ENCODE results near the gene PDGFC. TPM values are rescaled to one million over a fixed set of nuclear protein-coding genes. Genes with fewer than 3 reads are reported as not detected.
"Not testable (repeated sequence)": the region's sequence is repeated elsewhere in the genome, so short reads cannot be mapped to it uniquely, and the experiment has no call there.

The PDGFC gene
- total RNA-seq, 2 experiments from 2014 or later: not detected

GRCh38 chr4:156933633-156934258 is 37.9 kb downstream of the PDGFC start:
- H3K36me3 Mint-ChIP-seq: no peaks in the 10 kb centered on the region
- ATAC-seq: no peak
- no peak for DNase-seq
- H3K27ac Mint-ChIP-seq: no peak overlapping the region
- no peaks in the 10 kb centered on the region for H3K27me3 Mint-ChIP-seq
- CTCF ChIA-PET: no interaction called here
- H3K9me3 Mint-ChIP-seq (ENCODE audit: low read depth): no peaks in the 10 kb centered on the region
- no peaks in the 10 kb centered on the region for H3K4me1 Mint-ChIP-seq
- no peak overlapping the region for H3K4me3 Mint-ChIP-seq

- H3K27me3 Mint-ChIP-seq; H3K9me3 Mint-ChIP-seq (ENCODE audit: low read depth); H3K4me3 Mint-ChIP-seq; ATAC-seq; DNase-seq; H3K27ac Mint-ChIP-seq; CTCF ChIA-PET; H3K36me3 Mint-ChIP-seq; H3K4me1 Mint-ChIP-seq: not testable (repeated sequence)
Measured at GRCh38 chr4:156932360-156932759, 39.2 kb downstream of the PDGFC start.

- peaks cover 4% of the 10 kb centered on the region for H3K9me3 Mint-ChIP-seq (ENCODE audit: low read depth)
- H3K36me3 Mint-ChIP-seq: no peaks in the 10 kb centered on the region
- CTCF ChIA-PET: no interaction called here
- H3K4me1 Mint-ChIP-seq: no peaks in the 10 kb centered on the region
- DNase-seq: no peak
- no peak overlapping the region for H3K27ac Mint-ChIP-seq
- ATAC-seq: no peak
- H3K4me3 Mint-ChIP-seq: no peak overlapping the region
- no peaks in the 10 kb centered on the region for H3K27me3 Mint-ChIP-seq
Measured at GRCh38 chr4:156931267-156931666, 40.3 kb downstream of the PDGFC start.

GRCh38 chr4:156929386-156930105 is 42.1 kb downstream of the PDGFC start:
- H3K4me3 Mint-ChIP-seq: no peak overlapping the region
- no peak overlapping the region for H3K27ac Mint-ChIP-seq
- H3K4me1 Mint-ChIP-seq: no peaks in the 10 kb centered on the region
- H3K27me3 Mint-ChIP-seq: no peaks in the 10 kb centered on the region
- DNase-seq: no peak
- H3K36me3 Mint-ChIP-seq: no peaks in the 10 kb centered on the region
- H3K9me3 Mint-ChIP-seq (ENCODE audit: low read depth): peaks cover 8% of the 10 kb centered on the region
- CTCF ChIA-PET: no interaction called here
- no peak for ATAC-seq

GRCh38 chr4:156924774-156925315 is 46.8 kb downstream of the PDGFC start:
- H3K27ac Mint-ChIP-seq: no peak overlapping the region
- DNase-seq (no peak), ATAC-seq (no peak)
- H3K4me3 Mint-ChIP-seq: no peak overlapping the region
- no peaks in the 10 kb centered on the region for H3K4me1 Mint-ChIP-seq
- no peaks in the 10 kb centered on the region for H3K36me3 Mint-ChIP-seq
- no peaks in the 10 kb centered on the region for H3K27me3 Mint-ChIP-seq
- CTCF ChIA-PET: no interaction called here
- H3K9me3 Mint-ChIP-seq (ENCODE audit: low read depth): peaks cover 10% of the 10 kb centered on the region

GRCh38 chr4:156923525-156923924 is 48.1 kb downstream of the PDGFC start:
- DNase-seq: no peak
- no peak for ATAC-seq
- CTCF ChIA-PET: no interaction called here
- H3K9me3 Mint-ChIP-seq (ENCODE audit: low read depth): peaks cover 10% of the 10 kb centered on the region
- no peak overlapping the region for H3K4me3 Mint-ChIP-seq
- no peak overlapping the region for H3K27ac Mint-ChIP-seq
- H3K4me1 Mint-ChIP-seq: no peaks in the 10 kb centered on the region
- no peaks in the 10 kb centered on the region for H3K36me3 Mint-ChIP-seq
- H3K27me3 Mint-ChIP-seq: no peaks in the 10 kb centered on the region

GRCh38 chr4:156915221-156915620 is 56.4 kb downstream of the PDGFC start:
- Mint-ChIP-seq H3K4me3 (no peak overlapping the region), H3K4me1 (no peaks in the 10 kb centered on the region), H3K9me3 (ENCODE audit: low read depth) (peaks cover 2% of the 10 kb centered on the region), H3K27me3 (no peaks in the 10 kb centered on the region), H3K27ac (no peak overlapping the region), H3K36me3 (no peaks in the 10 kb centered on the region)
- CTCF ChIA-PET: no interaction called here
- no peak for DNase-seq
- ATAC-seq: no peak

- H3K9me3 Mint-ChIP-seq (ENCODE audit: low read depth): peaks cover 2% of the 10 kb centered on the region
- no peaks in the 10 kb centered on the region for H3K4me1 Mint-ChIP-seq
- ATAC-seq (no peak), DNase-seq (no peak)
- no peaks in the 10 kb centered on the region for H3K36me3 Mint-ChIP-seq
- H3K27me3 Mint-ChIP-seq: no peaks in the 10 kb centered on the region
- no peak overlapping the region for H3K27ac Mint-ChIP-seq
- H3K4me3 Mint-ChIP-seq: no peak overlapping the region
- CTCF ChIA-PET: no interaction called here
Measured at GRCh38 chr4:156913234-156913633, 58.4 kb downstream of the PDGFC start.

- DNase-seq: no peak
- Mint-ChIP-seq H3K27ac (no peak overlapping the region), H3K36me3 (no peaks in the 10 kb centered on the region), H3K9me3 (ENCODE audit: low read depth) (peaks cover 2% of the 10 kb centered on the region), H3K4me1 (no peaks in the 10 kb centered on the region), H3K4me3 (no peak overlapping the region), H3K27me3 (no peaks in the 10 kb centered on the region)
- ATAC-seq: no peak
- CTCF ChIA-PET: no interaction called here
Measured at GRCh38 chr4:156909010-156909409, 62.6 kb downstream of the PDGFC start.

- Mint-ChIP-seq H3K9me3 (ENCODE audit: low read depth) (no peaks in the 10 kb centered on the region), H3K27me3 (no peaks in the 10 kb centered on the region), H3K4me3 (no peak overlapping the region), H3K4me1 (no peaks in the 10 kb centered on the region), H3K36me3 (no peaks in the 10 kb centered on the region), H3K27ac (no peak overlapping the region)
- DNase-seq (no peak), ATAC-seq (no peak)
- CTCF ChIA-PET: no interaction called here
Measured at GRCh38 chr4:156906325-156906724, 65.3 kb downstream of the PDGFC start.

GRCh38 chr4:156901871-156902270 is 69.7 kb downstream of the PDGFC start:
- Mint-ChIP-seq H3K27ac (no peak overlapping the region), H3K4me3 (no peak overlapping the region), H3K36me3 (no peaks in the 10 kb centered on the region), H3K9me3 (ENCODE audit: low read depth) (peaks cover 2% of the 10 kb centered on the region), H3K27me3 (no peaks in the 10 kb centered on the region), H3K4me1 (no peaks in the 10 kb centered on the region)
- CTCF ChIA-PET: no interaction called here
- DNase-seq (no peak), ATAC-seq (no peak)

GRCh38 chr4:156898373-156899117 is 73.1 kb downstream of the PDGFC start:
- ATAC-seq (no peak), DNase-seq (no peak)
- Mint-ChIP-seq H3K27ac (no peak overlapping the region), H3K27me3 (no peaks in the 10 kb centered on the region), H3K4me1 (no peaks in the 10 kb centered on the region), H3K9me3 (ENCODE audit: low read depth) (peaks cover 2% of the 10 kb centered on the region), H3K36me3 (no peaks in the 10 kb centered on the region), H3K4me3 (no peak overlapping the region)
- CTCF ChIA-PET: no interaction called here

GRCh38 chr4:156896527-156896926 is 75.1 kb downstream of the PDGFC start:
- H3K27me3 Mint-ChIP-seq: no peaks in the 10 kb centered on the region
- no peaks in the 10 kb centered on the region for H3K36me3 Mint-ChIP-seq
- DNase-seq (no peak), ATAC-seq (no peak)
- peaks cover 2% of the 10 kb centered on the region for H3K9me3 Mint-ChIP-seq (ENCODE audit: low read depth)
- CTCF ChIA-PET: no interaction called here
- no peak overlapping the region for H3K27ac Mint-ChIP-seq
- H3K4me1 Mint-ChIP-seq: no peaks in the 10 kb centered on the region
- no peak overlapping the region for H3K4me3 Mint-ChIP-seq

- Mint-ChIP-seq H3K4me3 (no peak overlapping the region), H3K36me3 (no peaks in the 10 kb centered on the region), H3K9me3 (ENCODE audit: low read depth) (no peaks in the 10 kb centered on the region), H3K4me1 (no peaks in the 10 kb centered on the region), H3K27me3 (no peaks in the 10 kb centered on the region), H3K27ac (no peak overlapping the region)
- ATAC-seq: no peak
- CTCF ChIA-PET: no interaction called here
- DNase-seq: no peak
Measured at GRCh38 chr4:156894234-156894633, 77.4 kb downstream of the PDGFC start.
